Skeletal muscle satellite cell (primary cell): Measurements from ENCODE around the gene NUDT13. TPM values are rescaled to one million over a fixed set of nuclear protein-coding genes. Genes with fewer than 3 reads are reported as not detected.

ENCODE experiments used
- H3K27me3 ChIP-seq: 2 replicates; pipeline ENCODE4 v1.7.0; 2013; ENCODE audit warnings: low read length; ENCODE audit not compliant: control insufficient read depth, insufficient read depth
- H3K36me3 ChIP-seq: 2 replicates; pipeline ENCODE4 v1.7.0; 2013; ENCODE audit warnings: mild to moderate bottlenecking, control low read depth, low read length; ENCODE audit not compliant: insufficient read depth
- H3K4me1 ChIP-seq: 2 replicates; pipeline ENCODE4 v1.7.0; 2013; ENCODE audit warnings: low read length; ENCODE audit not compliant: control insufficient read depth, insufficient read depth
- H3K4me2 ChIP-seq: 2 replicates; pipeline ENCODE4 v1.7.0; 2013; ENCODE audit warnings: mild to moderate bottlenecking, low read length
- H3K4me3 ChIP-seq: 2 replicates; pipeline ENCODE4 v1.7.0; 2013; ENCODE audit warnings: low read length
- H3K9ac ChIP-seq: 2 replicates; pipeline ENCODE4 v1.7.0; 2013; ENCODE audit warnings: mild to moderate bottlenecking, low read depth, low read length, moderate library complexity
- H3K9me3 ChIP-seq: replicated peaks from 2 replicates; pipeline ENCODE4 v1.7.0; 2013; ENCODE audit warnings: mild to moderate bottlenecking, control low read depth, low read length
- small RNA-seq: library from RNA; depleted of rRNA; stranded (forward); fragments of <200 nt; gene quantifications from one replicate; pipeline ENCODE3, GENCODE V24; 2012

Gene NUDT13

GRCh38 chr10:73168465-73168803 is 58.2 kb downstream of the NUDT13 start:
- peak overlapping the region; percentile 96 for H3K9ac ChIP-seq
- H3K27me3 ChIP-seq: no peaks in the 10 kb centered on the region
- H3K9me3 ChIP-seq: no peaks in the 10 kb centered on the region
- H3K36me3 ChIP-seq: no peaks in the 10 kb centered on the region
- H3K4me2 ChIP-seq: peak overlapping the region; percentile 84
- peak overlapping the region; percentile 86 for H3K4me3 ChIP-seq
- no peaks in the 10 kb centered on the region for H3K4me1 ChIP-seq

GRCh38 chr10:73169320-73169719 is 59.1 kb downstream of the NUDT13 start:
- Histone ChIP-seq H3K36me3 (no peaks in the 10 kb centered on the region), H3K9me3 (no peaks in the 10 kb centered on the region), H3K9ac (no peak overlapping the region), H3K27me3 (no peaks in the 10 kb centered on the region), H3K4me1 (no peaks in the 10 kb centered on the region), H3K4me3 (no peak overlapping the region), H3K4me2 (no peak overlapping the region)

GRCh38 chr10:73172867-73173266 is 62.6 kb downstream of the NUDT13 start:
- Histone ChIP-seq H3K9ac (no peak overlapping the region), H3K4me3 (no peak overlapping the region), H3K4me1 (no peaks in the 10 kb centered on the region), H3K27me3 (no peaks in the 10 kb centered on the region), H3K36me3 (peaks cover 9% of the 10 kb centered on the region), H3K9me3 (no peaks in the 10 kb centered on the region), H3K4me2 (no peak overlapping the region)

- no peaks in the 10 kb centered on the region for H3K9me3 ChIP-seq
- H3K4me2 ChIP-seq: no peak overlapping the region
- peaks cover 9% of the 10 kb centered on the region for H3K36me3 ChIP-seq
- H3K4me3 ChIP-seq: no peak overlapping the region
- H3K27me3 ChIP-seq: no peaks in the 10 kb centered on the region
- no peaks in the 10 kb centered on the region for H3K4me1 ChIP-seq
- no peak overlapping the region for H3K9ac ChIP-seq
These were observed 64.1 kb downstream of the NUDT13 start for GRCh38 chr10:73174148-73174925.

Small RNA genes within 50 kb of the gene (small RNA-seq; reads per million reads assigned to genes)
- gene RF00019: not detected
- gene SNORA11F: 710 reads per million, percentile 99 among the genes with 10 or more reads in this experiment
